ENCODE results near the gene SPDYA. TPM values are rescaled to one million over a fixed set of nuclear protein-coding genes. Genes with fewer than 3 reads are reported as not detected.

The SPDYA gene
- total and polyA plus RNA-seq, 11 donors: 0.06 to 0.50 (median 0.28) TPM; not detected in 5

- peaks cover 8 to 96% (median 80%) of the 10 kb centered on the region in 12 donors for H3K4me1 ChIP-seq
- WGBS, 4 donors: 84 to 93% (median 88%) methylated on average over 2 of the region's 2 CpGs
- intact Hi-C loops (cut with DNase I): no loop called here
Measured at GRCh38 chr2:28766070-28766469, 44.6 kb upstream of the SPDYA start.

GRCh38 chr2:28767337-28767736, 43.3 kb upstream of the SPDYA start:
- intact Hi-C loops (cut with DNase I): no loop called here
- H3K36me3 ChIP-seq: no peaks in the 10 kb centered on the region
- ATAC-seq (no peak), DNase-seq (no peak)
- H3K4me1 ChIP-seq: peaks cover 4 to 97% (median 79%) of the 10 kb centered on the region in 12 donors
- no peak overlapping the region for H3K27ac ChIP-seq
- no peak overlapping the region for H3K4me3 ChIP-seq
- WGBS, 4 donors: 52 to 64% (median 58%) methylated on average over 3 of the region's 3 CpGs
- no peaks in the 10 kb centered on the region for H3K9me3 ChIP-seq
- no peaks in the 10 kb centered on the region for H3K27me3 ChIP-seq
- TF ChIP-seq POLR2A (IDR thresholded peaks at IDR 0.05) (no peak), CTCF (IDR thresholded peaks at IDR 0.05) (no peak)

More at GRCh38 chr2:28766070-28766469, 44.6 kb upstream of the SPDYA start:
- Histone ChIP-seq H3K9me3 (no peaks in the 10 kb centered on the region), H3K4me3 (no peak overlapping the region), H3K27me3 (no peaks in the 10 kb centered on the region), H3K27ac (no peak overlapping the region), H3K36me3 (peaks cover 0 to 7% (median 4%) of the 10 kb centered on the region in 9 donors)
- DNase-seq: no peak
- TF ChIP-seq CTCF (IDR thresholded peaks at IDR 0.05) (no peak), POLR2A (IDR thresholded peaks at IDR 0.05) (no peak)
- ATAC-seq: no peak

GRCh38 chr2:28768422-28768821, 42.2 kb upstream of the SPDYA start:
- Histone ChIP-seq H3K27ac (no peak overlapping the region), H3K4me1 (peaks cover 0 to 96% (median 80%) of the 10 kb centered on the region in 12 donors), H3K4me3 (no peak overlapping the region), H3K36me3 (no peaks in the 10 kb centered on the region), H3K9me3 (no peaks in the 10 kb centered on the region), H3K27me3 (no peaks in the 10 kb centered on the region)
- DNase-seq: no peak
- intact Hi-C loops (cut with DNase I): no loop called here
- no peak for TF ChIP-seq POLR2A (IDR thresholded peaks at IDR 0.05)
- TF ChIP-seq CTCF (IDR thresholded peaks at IDR 0.05): no peak
- ATAC-seq: no peak

- no peaks in the 10 kb centered on the region for H3K9me3 ChIP-seq
- DNase-seq: no peak
- H3K27ac ChIP-seq: no peak overlapping the region
- 75 to 92% (median 82%) methylated on average over 5 of the region's 5 CpGs for WGBS, 4 donors
- intact Hi-C loops (cut with DNase I): no loop called here
- ATAC-seq: no peak
- H3K36me3 ChIP-seq: no peaks in the 10 kb centered on the region
- H3K27me3 ChIP-seq: no peaks in the 10 kb centered on the region
- TF ChIP-seq POLR2A (IDR thresholded peaks at IDR 0.05) (no peak), CTCF (IDR thresholded peaks at IDR 0.05) (no peak)
- H3K4me3 ChIP-seq: no peak overlapping the region
- H3K4me1 ChIP-seq: peaks cover 0 to 94% (median 81%) of the 10 kb centered on the region in 12 donors
Measured at GRCh38 chr2:28768952-28769351, 41.7 kb upstream of the SPDYA start.
